Measurements from ENCODE around the gene KIF21B. TPM values are rescaled to one million over a fixed set of nuclear protein-coding genes. Genes with fewer than 3 reads are reported as not detected.

The KIF21B gene
- total RNA-seq, 1 donor from 2014 or later: 18.4 TPM

DNA sequence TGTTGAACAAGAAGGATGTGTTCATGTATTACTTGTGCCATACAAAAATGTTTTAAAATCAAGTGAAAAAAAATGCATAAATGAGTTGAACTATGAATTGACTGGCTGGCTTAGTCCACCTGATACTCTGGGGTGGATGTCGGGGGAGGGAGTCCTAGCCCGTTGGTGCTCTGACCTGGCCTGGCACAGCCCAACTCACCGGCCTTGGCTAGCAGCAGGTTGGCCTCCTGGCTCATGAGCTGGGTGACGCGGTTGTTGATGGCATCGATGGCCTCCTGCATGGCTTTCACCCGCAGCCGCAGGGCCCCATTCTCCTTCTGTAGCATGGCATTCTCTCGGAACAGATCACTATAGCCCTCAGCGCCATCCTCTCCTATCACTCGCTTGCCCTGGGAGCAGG, 21.6 kb downstream of the KIF21B start:
- Histone ChIP-seq H3K36me3 (ENCODE audit: control insufficient read depth, insufficient read depth, low read length) (no peaks in the 10 kb centered on the region), H3K4me3 (ENCODE audit: low read depth, low read length) (no peak overlapping the region), H3K27me3 (ENCODE audit: control insufficient read depth, insufficient read depth, low read length) (no peaks in the 10 kb centered on the region)
- TF ChIP-seq, protein P1, sequence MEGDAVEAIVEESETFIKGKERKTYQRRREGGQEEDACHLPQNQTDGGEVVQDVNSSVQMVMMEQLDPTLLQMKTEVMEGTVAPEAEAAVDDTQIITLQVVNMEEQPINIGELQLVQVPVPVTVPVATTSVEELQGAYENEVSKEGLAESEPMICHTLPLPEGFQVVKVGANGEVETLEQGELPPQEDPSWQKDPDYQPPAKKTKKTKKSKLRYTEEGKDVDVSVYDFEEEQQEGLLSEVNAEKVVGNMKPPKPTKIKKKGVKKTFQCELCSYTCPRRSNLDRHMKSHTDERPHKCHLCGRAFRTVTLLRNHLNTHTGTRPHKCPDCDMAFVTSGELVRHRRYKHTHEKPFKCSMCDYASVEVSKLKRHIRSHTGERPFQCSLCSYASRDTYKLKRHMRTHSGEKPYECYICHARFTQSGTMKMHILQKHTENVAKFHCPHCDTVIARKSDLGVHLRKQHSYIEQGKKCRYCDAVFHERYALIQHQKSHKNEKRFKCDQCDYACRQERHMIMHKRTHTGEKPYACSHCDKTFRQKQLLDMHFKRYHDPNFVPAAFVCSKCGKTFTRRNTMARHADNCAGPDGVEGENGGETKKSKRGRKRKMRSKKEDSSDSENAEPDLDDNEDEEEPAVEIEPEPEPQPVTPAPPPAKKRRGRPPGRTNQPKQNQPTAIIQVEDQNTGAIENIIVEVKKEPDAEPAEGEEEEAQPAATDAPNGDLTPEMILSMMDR (IDR thresholded peaks at IDR 0.05; ENCODE audit: insufficient read depth, low read length, poor library complexity, severe bottlenecking): no peak
- no peak for DNase-seq (ENCODE audit: low read depth)

DNA sequence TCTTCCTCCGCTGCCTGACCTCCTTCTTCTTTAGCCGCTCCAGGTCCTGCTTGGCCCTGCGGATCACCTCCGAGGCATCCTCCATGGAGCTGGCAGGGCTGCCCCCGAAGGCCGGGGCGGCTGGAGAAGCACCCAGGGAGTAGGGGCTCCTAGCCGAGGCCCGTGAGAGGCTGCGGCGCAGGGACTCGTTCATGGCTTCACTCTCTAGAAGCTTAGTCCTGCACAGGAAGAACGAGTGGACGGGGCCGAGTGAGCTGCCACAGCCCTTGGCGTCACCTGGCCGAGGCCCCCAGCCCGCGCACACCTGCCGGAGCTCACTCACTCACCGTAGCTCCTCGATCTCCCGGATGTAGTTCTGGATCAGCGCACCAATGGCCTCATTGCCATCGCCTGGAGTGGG, 23.1 kb downstream of the KIF21B start:
- DNase-seq (ENCODE audit: low read depth): no peak
- TF ChIP-seq, protein P1 (IDR thresholded peaks at IDR 0.05; ENCODE audit: insufficient read depth, low read length, poor library complexity, severe bottlenecking): no peak
- H3K36me3 ChIP-seq (ENCODE audit: control insufficient read depth, insufficient read depth, low read length): no peaks in the 10 kb centered on the region
- H3K4me3 ChIP-seq (ENCODE audit: low read depth, low read length): no peak overlapping the region
- H3K27me3 ChIP-seq (ENCODE audit: control insufficient read depth, insufficient read depth, low read length): no peaks in the 10 kb centered on the region

DNA sequence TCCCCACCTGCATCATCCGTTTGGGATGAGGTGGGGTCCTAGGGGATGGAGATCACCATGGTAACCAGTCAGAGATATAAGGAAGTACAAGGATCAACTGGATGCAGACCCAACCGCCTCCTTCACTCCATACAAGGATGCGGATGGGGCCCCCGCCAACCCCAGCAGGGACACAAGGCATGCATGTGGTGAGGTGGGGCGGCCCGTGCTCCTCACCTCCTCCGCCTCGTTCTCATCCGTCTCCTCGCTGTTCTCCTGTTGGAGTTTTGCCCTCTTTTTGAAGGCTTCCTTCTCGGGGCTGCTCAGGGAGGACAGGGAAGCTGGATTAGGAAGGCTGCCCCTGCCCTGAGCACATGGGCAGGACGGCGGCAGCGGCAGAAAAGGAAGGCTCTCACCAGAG, 23.8 kb downstream of the KIF21B start:
- Histone ChIP-seq H3K4me3 (ENCODE audit: low read depth, low read length) (no peak overlapping the region), H3K36me3 (ENCODE audit: control insufficient read depth, insufficient read depth, low read length) (no peaks in the 10 kb centered on the region), H3K27me3 (ENCODE audit: control insufficient read depth, insufficient read depth, low read length) (no peaks in the 10 kb centered on the region)
- no peak for DNase-seq (ENCODE audit: low read depth)
- TF ChIP-seq, protein P1 (IDR thresholded peaks at IDR 0.05; ENCODE audit: insufficient read depth, low read length, poor library complexity, severe bottlenecking): no peak

DNA sequence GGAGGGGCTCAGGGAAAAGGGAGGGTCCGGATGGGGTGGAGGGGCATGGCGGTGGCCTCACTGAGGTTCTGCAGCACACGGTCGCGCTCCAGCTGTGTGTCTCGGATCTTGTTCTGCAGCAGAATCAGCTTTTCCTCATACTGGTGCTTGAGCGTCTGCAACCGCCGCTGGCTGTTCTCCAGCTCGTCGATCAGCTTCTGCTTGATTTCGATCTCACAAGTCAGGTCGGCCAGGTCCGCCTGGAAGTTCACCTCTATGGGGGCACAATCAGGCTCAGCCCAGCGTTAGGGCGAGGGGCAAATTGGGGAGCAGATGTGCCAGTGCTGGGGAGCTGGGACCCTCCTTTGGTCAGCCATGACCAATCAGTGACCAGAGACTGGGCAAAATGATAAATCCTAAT, 25.2 kb downstream of the KIF21B start:
- Histone ChIP-seq H3K4me3 (ENCODE audit: low read depth, low read length) (no peak overlapping the region), H3K27me3 (ENCODE audit: control insufficient read depth, insufficient read depth, low read length) (no peaks in the 10 kb centered on the region), H3K36me3 (ENCODE audit: control insufficient read depth, insufficient read depth, low read length) (no peaks in the 10 kb centered on the region)
- TF ChIP-seq, protein P1 (IDR thresholded peaks at IDR 0.05; ENCODE audit: insufficient read depth, low read length, poor library complexity, severe bottlenecking): no peak
- DNase-seq (ENCODE audit: low read depth): no peak

DNA sequence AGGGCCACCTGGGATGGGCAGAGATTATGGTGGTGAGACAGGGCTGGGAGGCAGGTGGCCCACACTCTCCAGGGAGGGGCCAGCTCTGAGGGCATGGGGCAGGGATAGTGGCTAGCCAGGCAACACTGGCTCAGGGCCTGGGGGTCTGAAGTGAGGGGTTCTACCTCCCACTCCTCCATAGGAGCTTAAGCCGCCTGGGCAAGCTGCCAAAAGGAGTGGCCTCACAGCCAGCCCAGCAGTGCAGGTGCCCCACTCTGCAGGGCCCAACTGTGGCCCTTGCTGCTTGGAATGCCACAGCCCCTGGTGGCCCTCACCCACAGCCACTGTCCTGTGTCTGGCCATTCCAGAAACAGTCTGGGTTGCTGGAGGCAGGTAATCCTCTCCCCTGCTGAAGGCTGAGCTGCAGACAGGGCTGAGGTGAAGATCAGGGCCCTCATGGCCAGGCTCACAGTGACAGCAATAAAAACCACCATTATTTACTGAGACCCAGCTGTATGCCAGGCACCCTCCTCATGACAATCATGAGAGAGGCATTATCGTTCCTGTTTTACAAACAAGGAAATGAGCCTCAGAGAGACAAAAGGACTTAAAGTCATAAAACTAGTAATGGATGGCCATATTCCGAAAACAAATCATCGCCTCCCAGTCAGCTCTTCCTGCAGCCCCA, 31.0 kb downstream of the KIF21B start:
- H3K36me3 ChIP-seq (ENCODE audit: control insufficient read depth, insufficient read depth, low read length): no peaks in the 10 kb centered on the region
- no peak overlapping the region for H3K4me3 ChIP-seq (ENCODE audit: low read depth, low read length)
- DNase-seq (ENCODE audit: low read depth): no peak
- TF ChIP-seq, protein P1 (IDR thresholded peaks at IDR 0.05; ENCODE audit: insufficient read depth, low read length, poor library complexity, severe bottlenecking): no peak
- H3K27me3 ChIP-seq (ENCODE audit: control insufficient read depth, insufficient read depth, low read length): no peaks in the 10 kb centered on the region

DNA sequence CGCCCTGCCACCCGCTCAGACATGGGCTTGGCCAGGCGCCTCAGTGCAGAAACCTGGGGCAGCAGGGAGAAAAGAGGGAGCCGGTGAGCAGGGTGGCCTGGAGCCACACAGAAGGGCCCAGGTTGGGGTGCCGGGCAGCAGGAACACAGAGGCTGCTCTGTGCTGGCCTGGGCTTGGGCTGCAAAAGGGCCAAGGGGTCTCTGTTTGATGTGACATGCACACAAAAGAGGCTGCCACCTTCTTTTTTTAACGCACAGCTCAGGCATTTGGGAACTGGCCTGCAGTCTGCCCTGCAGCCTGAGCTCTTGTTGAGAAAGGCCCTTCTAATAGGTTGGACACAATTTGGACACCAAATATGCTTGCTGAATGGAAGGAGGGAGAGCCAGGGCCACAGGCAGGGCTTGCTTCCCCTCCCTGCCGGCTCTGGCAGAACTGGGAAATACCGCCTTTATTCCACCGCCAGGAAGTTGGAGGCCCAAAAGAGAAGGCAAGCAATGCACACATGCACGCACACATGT, 32.4 kb downstream of the KIF21B start:
- no peaks in the 10 kb centered on the region for H3K27me3 ChIP-seq (ENCODE audit: control insufficient read depth, insufficient read depth, low read length)
- H3K4me3 ChIP-seq (ENCODE audit: low read depth, low read length): no peak overlapping the region
- no peaks in the 10 kb centered on the region for H3K36me3 ChIP-seq (ENCODE audit: control insufficient read depth, insufficient read depth, low read length)
- DNase-seq (ENCODE audit: low read depth): no peak
- TF ChIP-seq, protein P1 (IDR thresholded peaks at IDR 0.05; ENCODE audit: insufficient read depth, low read length, poor library complexity, severe bottlenecking): no peak

Measured in kidney epithelial cell (primary cell).